Raji (cell line): Measurements from ENCODE around the gene HPCAL1.

Experiments
- POLR2A ChIP-seq: IDR thresholded peaks from 2 replicates; pipeline ENCODE4 v1.6.1; 2011; ENCODE audit warnings: low read depth, low read length, control low read depth; ENCODE audit not compliant: insufficient read depth

The HPCAL1 gene

GRCh38 chr2:10305254-10305635 lies 2.5 kb downstream of the HPCAL1 start:
- TF ChIP-seq POLR2A, result no peak

GRCh38 chr2:10305715-10306114 lies 3.0 kb downstream of the HPCAL1 start:
- no peak for TF ChIP-seq POLR2A

- TF ChIP-seq POLR2A, result no peak
Measured at GRCh38 chr2:10306901-10307463, 4.3 kb downstream of the HPCAL1 start.

GRCh38 chr2:10307561-10308156 lies 5.0 kb downstream of the HPCAL1 start:
- no peak for TF ChIP-seq POLR2A

- no peak for TF ChIP-seq POLR2A
Measured at GRCh38 chr2:10308866-10309265, 6.2 kb downstream of the HPCAL1 start.

GRCh38 chr2:10309286-10309685 lies 6.6 kb downstream of the HPCAL1 start:
- no peak for TF ChIP-seq POLR2A

- TF ChIP-seq POLR2A, result no peak
Measured at GRCh38 chr2:10310309-10310888, 7.7 kb downstream of the HPCAL1 start.

- TF ChIP-seq POLR2A, result no peak
Measured at GRCh38 chr2:10311736-10312135, 9.0 kb downstream of the HPCAL1 start.

- TF ChIP-seq POLR2A, result no peak
Measured at GRCh38 chr2:10312437-10312957, 9.8 kb downstream of the HPCAL1 start.

- TF ChIP-seq POLR2A, result no peak
Measured at GRCh38 chr2:10316336-10316735, 13.6 kb downstream of the HPCAL1 start.

- no peak for TF ChIP-seq POLR2A
Measured at GRCh38 chr2:10316860-10317259, 14.2 kb downstream of the HPCAL1 start.

GRCh38 chr2:10317646-10318045 lies 14.9 kb downstream of the HPCAL1 start:
- TF ChIP-seq POLR2A, result no peak

GRCh38 chr2:10318345-10318744 lies 15.6 kb downstream of the HPCAL1 start:
- TF ChIP-seq POLR2A, result no peak

GRCh38 chr2:10319892-10320574 lies 17.3 kb downstream of the HPCAL1 start:
- no peak for TF ChIP-seq POLR2A

GRCh38 chr2:10320575-10320931 lies 17.8 kb downstream of the HPCAL1 start:
- no peak for TF ChIP-seq POLR2A

- TF ChIP-seq POLR2A, result no peak
Measured at GRCh38 chr2:10320933-10321332, 18.2 kb downstream of the HPCAL1 start.

- TF ChIP-seq POLR2A, result no peak
Measured at GRCh38 chr2:10321622-10322021, 18.9 kb downstream of the HPCAL1 start.

- TF ChIP-seq POLR2A, result no peak
Measured at GRCh38 chr2:10322481-10322880, 19.8 kb downstream of the HPCAL1 start.
